Jurkat, Clone E6-1 (cell line): ENCODE data around the gene SEL1L3.
A peak's percentile ranks its signal among the peaks of the same experiment; 100 is the strongest.

Experiments used
- DNase-seq: peaks from one replicate; pipeline ENCODE4 v3.0.0-alpha.2; 2011; ENCODE audit warnings: low read depth, low spot score
- H3K4me3 ChIP-seq: 2 replicates; pipeline ENCODE4 v1.5.1; 2011; ENCODE audit warnings: mild to moderate bottlenecking, low read length, control low read depth, moderate library complexity

Gene SEL1L3

GRCh38 chr4:25770847-25771246, 91.9 kb downstream of the SEL1L3 start:
- no peak for DNase-seq

GRCh38 chr4:25769251-25769650, 93.5 kb downstream of the SEL1L3 start:
- H3K4me3 ChIP-seq: no peak overlapping the region
- DNase-seq: no peak

More at GRCh38 chr4:25770847-25771246, 91.9 kb downstream of the SEL1L3 start:
- H3K4me3 ChIP-seq: no peak overlapping the region

- DNase-seq: peak; percentile 57
- H3K4me3 ChIP-seq: no peak overlapping the region
Observed at GRCh38 chr4:25767877-25768725, 94.7 kb downstream of the SEL1L3 start.

- no peak overlapping the region for H3K4me3 ChIP-seq
- no peak for DNase-seq
Observed at GRCh38 chr4:25760518-25761157, 102.2 kb downstream of the SEL1L3 start.

GRCh38 chr4:25760048-25760447, 102.7 kb downstream of the SEL1L3 start:
- no peak overlapping the region for H3K4me3 ChIP-seq
- DNase-seq: no peak

- no peak for DNase-seq
- H3K4me3 ChIP-seq: no peak overlapping the region
Observed at GRCh38 chr4:25759101-25759500, 103.7 kb downstream of the SEL1L3 start.

- no peak overlapping the region for H3K4me3 ChIP-seq
- no peak for DNase-seq
Observed at GRCh38 chr4:25757452-25757851, 105.3 kb downstream of the SEL1L3 start.

GRCh38 chr4:25756503-25756902, 106.3 kb downstream of the SEL1L3 start:
- no peak for DNase-seq
- H3K4me3 ChIP-seq: no peak overlapping the region

- no peak overlapping the region for H3K4me3 ChIP-seq
- DNase-seq: no peak
Observed at GRCh38 chr4:25755911-25756310, 106.9 kb downstream of the SEL1L3 start.

- DNase-seq: no peak
- H3K4me3 ChIP-seq: no peak overlapping the region
Observed at GRCh38 chr4:25753239-25753638, 109.5 kb downstream of the SEL1L3 start.

- DNase-seq: no peak
- H3K4me3 ChIP-seq: no peak overlapping the region
Observed at GRCh38 chr4:25750874-25751273, 111.9 kb downstream of the SEL1L3 start.

GRCh38 chr4:25749150-25749794, 113.5 kb downstream of the SEL1L3 start:
- no peak for DNase-seq
- no peak overlapping the region for H3K4me3 ChIP-seq

- H3K4me3 ChIP-seq: no peak overlapping the region
- no peak for DNase-seq
Observed at GRCh38 chr4:25743971-25744370, 118.8 kb downstream of the SEL1L3 start.

- DNase-seq: no peak
- H3K4me3 ChIP-seq: no peak overlapping the region
Observed at GRCh38 chr4:25729564-25729963, 133.2 kb downstream of the SEL1L3 start.

GRCh38 chr4:25728886-25729285, 133.9 kb downstream of the SEL1L3 start:
- no peak for DNase-seq
- no peak overlapping the region for H3K4me3 ChIP-seq

- DNase-seq: no peak
- no peak overlapping the region for H3K4me3 ChIP-seq
Observed at GRCh38 chr4:25727711-25728493, 134.9 kb downstream of the SEL1L3 start.

- DNase-seq: no peak
Observed at GRCh38 chr4:25725870-25726269, 136.9 kb downstream of the SEL1L3 start.

GRCh38 chr4:25723409-25723808, 139.4 kb downstream of the SEL1L3 start:
- DNase-seq: no peak
- H3K4me3 ChIP-seq: no peak overlapping the region

More at GRCh38 chr4:25725870-25726269, 136.9 kb downstream of the SEL1L3 start:
- no peak overlapping the region for H3K4me3 ChIP-seq

GRCh38 chr4:25722964-25723363, 139.8 kb downstream of the SEL1L3 start:
- DNase-seq: no peak
- no peak overlapping the region for H3K4me3 ChIP-seq
